Spinal cord (tissue), 10 donors: Measurements from ENCODE around the gene HEATR9. TPM values are rescaled to one million over a fixed set of nuclear protein-coding genes. Genes with fewer than 3 reads are reported as not detected.

Experiments used
- DNase-seq, 6 donors: peaks; one replicate each; pipeline versions ENCODE4 v3.0.0 to v3.0.0-alpha.2; 2013 to 2015; ENCODE audit warnings: low spot score in 6 of 6, low read depth in 4 of 6
- H3K27ac ChIP-seq: one replicate; pipeline ENCODE4 v1.5.1; 2013; ENCODE audit warnings: low read depth, low read length, control low read depth
- H3K27me3 ChIP-seq: one replicate; pipeline ENCODE4 v1.6.1; 2013; ENCODE audit warnings: low read length; ENCODE audit not compliant: control insufficient read depth, insufficient read depth
- H3K36me3 ChIP-seq: one replicate; pipeline ENCODE4 v1.6.1; 2013; ENCODE audit warnings: low read length; ENCODE audit not compliant: control insufficient read depth, insufficient read depth
- H3K4me1 ChIP-seq: one replicate; pipeline ENCODE4 v1.6.1; 2013; ENCODE audit warnings: low read length; ENCODE audit not compliant: control insufficient read depth, insufficient read depth
- H3K4me3 ChIP-seq: one replicate; pipeline ENCODE4 v1.5.1; 2013; ENCODE audit warnings: low read depth, low read length, control low read depth
- H3K9me3 ChIP-seq: one replicate; pipeline ENCODE4 v1.6.1; 2013; ENCODE audit warnings: low read length; ENCODE audit not compliant: control insufficient read depth, insufficient read depth
- WGBS: methylation state at CpG from one replicate; pipeline ENCODE4 v1.1.5; 2013; ENCODE audit warnings: missing lambda C conversion rate; ENCODE audit not compliant: insufficient coverage; 5-methylcytosine and 5-hydroxymethylcytosine counted together
- polyA plus RNA-seq, 2 donors: library from polyadenylated mRNA; unstranded; fragments of 120-200 nt; gene quantifications; one replicate each; pipeline ENCODE4 v1.2.1, GENCODE V29; 2013; ENCODE audit not compliant: insufficient read length in 2 of 2
- total RNA-seq, 2 donors: library from RNA; depleted of rRNA in 1 of 2; stranded (reverse); fragments of 120-200 nt in 1 of 2; fragments of >200 nt in 1 of 2; gene quantifications; one replicate each; pipeline versions ENCODE4 v1.2.3 to v1.2.4, GENCODE V29; 2013 to 2014
- donor health status: healthy.

Gene HEATR9
- total and polyA plus RNA-seq, 4 donors = 0.44 TPM; not detected in 3

DNA sequence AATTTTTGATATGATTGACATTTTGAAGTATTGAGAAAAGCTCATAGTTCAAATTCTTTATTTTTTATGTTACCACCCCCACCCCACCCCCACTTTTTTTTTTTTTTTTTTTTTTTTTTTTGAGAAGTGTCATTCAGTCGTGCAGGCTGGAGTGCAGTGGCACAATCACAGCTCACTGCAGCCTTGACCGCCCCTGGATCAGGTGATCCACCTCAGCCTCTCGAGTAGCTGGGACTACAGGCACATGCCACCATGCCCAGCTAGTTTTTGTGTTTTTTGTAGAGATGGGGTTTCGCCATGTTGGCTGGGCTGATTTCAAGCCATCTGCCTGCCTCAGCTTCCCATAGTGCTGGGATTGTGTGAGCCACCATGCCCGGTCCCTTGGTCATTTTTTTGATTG lies 52.0 kb downstream of the HEATR9 start:
- no peak for DNase-seq
- H3K9me3 ChIP-seq = no peaks in the 10 kb centered on the region
- peaks cover 9% of the 10 kb centered on the region for H3K36me3 ChIP-seq
- WGBS = 95% methylated on average over 2 of the region's 5 CpGs
- H3K27ac ChIP-seq = no peak overlapping the region
- peaks cover 3% of the 10 kb centered on the region for H3K4me1 ChIP-seq
- no peaks in the 10 kb centered on the region for H3K27me3 ChIP-seq
- H3K4me3 ChIP-seq = no peak overlapping the region

DNA sequence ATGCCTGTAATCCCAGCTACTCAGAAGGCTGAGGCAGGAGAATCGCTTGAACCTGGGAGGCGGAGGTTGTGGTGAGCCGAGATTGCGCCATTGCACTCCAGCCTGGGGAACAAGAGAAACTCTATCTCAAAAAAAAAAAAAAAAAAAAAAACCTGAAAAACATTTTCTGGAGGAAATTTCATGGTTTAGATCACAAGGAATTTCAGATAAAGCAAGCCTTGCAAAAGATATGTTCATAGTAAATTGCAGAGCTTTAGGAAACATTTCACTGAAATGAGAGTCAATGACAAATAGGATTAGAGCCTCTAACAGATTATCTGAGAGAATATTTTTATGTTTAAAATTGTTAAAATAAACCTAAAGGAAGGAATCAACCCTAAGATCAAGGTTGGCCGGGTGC lies 56.2 kb downstream of the HEATR9 start:
- Histone ChIP-seq H3K36me3 (no peaks in the 10 kb centered on the region), H3K4me3 (no peak overlapping the region), H3K27me3 (no peaks in the 10 kb centered on the region), H3K9me3 (no peaks in the 10 kb centered on the region), H3K27ac (no peak overlapping the region), H3K4me1 (peaks cover 6% of the 10 kb centered on the region)
- WGBS = 100% methylated on average over 1 of the region's 5 CpGs
- DNase-seq = no peak

DNA sequence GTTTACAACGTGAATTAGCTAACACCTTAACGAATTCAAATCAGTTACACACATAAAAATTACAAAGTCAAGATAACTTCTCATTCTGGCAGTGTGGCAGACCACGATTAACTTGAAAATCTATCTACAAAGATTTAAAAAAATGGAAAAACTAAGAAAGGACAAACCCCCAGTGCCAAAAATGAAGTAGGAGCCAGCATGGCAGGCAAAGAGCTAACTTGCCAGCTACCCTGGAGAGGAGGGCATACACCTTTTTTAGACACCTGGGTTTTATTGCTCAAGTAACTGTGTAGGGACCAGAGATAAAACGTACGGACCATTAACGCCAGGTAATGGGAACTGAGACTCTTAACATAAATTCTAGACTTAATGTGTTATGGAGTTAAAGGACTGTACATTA lies 56.9 kb downstream of the HEATR9 start:
- H3K27ac ChIP-seq = no peak overlapping the region
- H3K9me3 ChIP-seq = no peaks in the 10 kb centered on the region
- H3K4me1 ChIP-seq = peaks cover 6% of the 10 kb centered on the region
- DNase-seq = no peak
- H3K36me3 ChIP-seq = no peaks in the 10 kb centered on the region
- no peaks in the 10 kb centered on the region for H3K27me3 ChIP-seq
- WGBS = 70% methylated on average over 2 of the region's 6 CpGs
- H3K4me3 ChIP-seq = no peak overlapping the region

DNA sequence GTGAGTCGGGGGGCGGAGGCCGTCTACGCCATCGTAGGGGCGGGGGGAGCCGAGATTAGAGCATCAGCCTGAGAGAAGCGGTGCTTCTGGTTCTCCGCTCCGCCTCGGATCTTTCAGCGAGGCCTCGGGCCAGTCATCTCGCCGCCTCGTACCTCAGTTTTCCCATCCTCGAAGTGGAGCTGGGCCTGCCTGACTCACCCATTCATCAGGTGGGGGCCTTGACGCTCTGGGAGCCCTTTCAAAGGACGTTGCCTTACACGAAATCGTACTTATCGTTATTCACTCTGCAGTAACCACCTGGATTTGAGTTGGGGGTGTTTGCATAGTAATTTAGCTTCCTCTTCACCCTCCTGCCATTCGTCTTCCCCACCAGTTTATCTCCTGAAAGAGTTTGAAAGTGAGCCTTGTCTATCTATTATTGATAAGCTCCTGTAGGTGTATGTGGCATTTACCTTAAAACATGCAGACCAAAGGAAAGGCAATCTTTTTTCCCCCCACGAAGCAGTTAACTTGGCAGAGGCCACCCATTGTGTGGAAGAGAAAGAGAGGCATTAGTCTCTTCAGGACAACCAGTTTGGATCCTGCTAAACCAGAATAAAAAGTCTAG lies 58.7 kb downstream of the HEATR9 start:
- peak in 2 of 6 donors; percentile 30 to 37 for DNase-seq

DNA sequence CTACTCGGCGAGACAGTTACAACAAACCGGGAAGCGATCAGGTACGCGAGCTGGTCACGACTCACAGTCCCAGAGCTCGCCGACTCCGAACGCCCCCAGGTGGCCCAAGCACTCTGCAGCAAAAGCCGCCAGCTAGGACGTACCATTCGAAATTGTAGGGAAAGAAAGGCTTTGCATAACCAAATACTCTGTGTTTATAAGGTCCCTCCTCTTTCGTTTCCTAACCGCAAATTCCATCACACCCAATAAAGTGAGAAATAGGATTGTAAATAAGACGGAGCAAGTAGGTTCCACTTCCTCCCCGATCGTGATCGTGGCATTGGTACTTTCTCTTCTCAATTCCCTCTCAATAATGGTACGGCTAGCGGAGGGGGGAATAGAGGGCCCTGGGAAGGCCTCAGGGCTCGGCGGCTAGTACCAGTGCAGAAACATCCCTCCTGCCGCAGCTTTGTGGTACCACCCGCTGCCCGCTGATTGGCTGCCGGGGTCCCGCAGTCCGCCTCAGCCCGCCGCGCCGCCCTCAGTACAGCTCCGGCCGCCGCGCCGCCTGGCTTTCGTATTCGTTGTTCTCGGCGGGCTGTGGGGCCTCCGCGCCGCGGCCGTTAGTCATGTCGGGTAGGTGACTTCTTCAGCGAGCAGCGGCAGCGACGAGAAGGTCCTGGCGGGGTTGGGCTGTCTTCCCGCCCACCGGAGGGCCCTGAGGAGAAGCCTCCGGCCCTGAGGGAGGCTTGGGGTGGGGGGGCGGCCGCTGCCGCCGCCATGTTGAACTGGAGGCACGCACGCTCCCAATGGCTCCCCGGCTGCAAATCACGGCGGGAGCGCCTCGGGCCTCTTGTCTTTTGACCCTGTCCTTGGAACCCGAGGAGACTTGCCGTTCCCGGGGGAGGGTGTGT lies 59.5 kb downstream of the HEATR9 start, which contains the start of gene TAF15:
TSS of gene TAF15 (plus strand) at position 523 of the 893 bp plus-strand sequence. CDS start at position 609, 86 bp downstream.
- no peaks in the 10 kb centered on the region for H3K36me3 ChIP-seq
- peak; percentile 96 to 100 (median 98) for DNase-seq
- WGBS = under 1% methylated on average over 57 of the region's 71 CpGs
- peak within 1 kb of the TSS; percentile 94 for H3K4me3 ChIP-seq
- H3K9me3 ChIP-seq = no peaks in the 10 kb centered on the region
- H3K4me1 ChIP-seq = peaks cover 9% of the 10 kb centered on the region
- no peaks in the 10 kb centered on the region for H3K27me3 ChIP-seq
- peak within 1 kb of the TSS; percentile 98 for H3K27ac ChIP-seq

More for the DNA sequence above, 58.7 kb downstream of the HEATR9 start:
- Histone ChIP-seq H3K9me3 (no peaks in the 10 kb centered on the region), H3K27me3 (no peaks in the 10 kb centered on the region), H3K4me1 (peaks cover 6% of the 10 kb centered on the region), H3K4me3 (peak overlapping the region; percentile 94), H3K36me3 (no peaks in the 10 kb centered on the region), H3K27ac (peak overlapping the region; percentile 98)
- 0% methylated on average over 16 of the region's 24 CpGs for WGBS

DNA sequence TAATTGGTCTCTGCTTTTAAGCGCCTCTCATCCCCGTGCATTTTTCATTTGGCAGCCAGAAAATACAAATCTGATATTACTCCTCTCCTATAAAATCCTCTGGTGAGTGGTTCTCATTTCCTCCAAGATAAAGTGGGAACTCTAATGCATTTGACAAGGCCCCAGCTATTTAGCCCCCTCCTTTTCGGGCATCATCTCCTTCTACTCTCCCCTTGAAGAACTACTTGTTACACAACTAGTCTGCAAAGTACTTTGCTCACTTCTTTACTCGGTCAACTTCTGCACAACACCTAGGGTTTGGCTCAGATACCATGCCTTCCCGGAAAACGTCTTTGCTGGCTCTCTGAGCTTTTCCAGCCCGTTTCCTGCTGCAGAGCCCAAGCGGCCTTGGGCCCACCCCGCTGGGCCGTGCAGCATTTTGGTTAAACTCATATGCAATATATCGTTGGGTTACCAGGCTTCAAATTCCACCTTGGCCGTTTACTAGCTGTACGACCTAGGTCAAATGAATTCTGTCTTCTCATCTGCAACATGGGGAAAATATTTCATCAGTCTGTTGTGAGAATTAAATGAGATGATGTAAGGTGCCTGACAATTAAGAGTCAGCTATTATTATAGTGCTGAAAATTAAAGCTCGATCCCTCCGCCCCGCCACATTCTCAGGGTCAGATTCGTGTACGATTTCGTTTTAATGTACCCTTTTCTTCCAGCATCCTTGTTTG lies 60.3 kb downstream of the HEATR9 start:
- peak overlapping the region; percentile 90 for H3K27ac ChIP-seq
- H3K9me3 ChIP-seq = no peaks in the 10 kb centered on the region
- peak overlapping the region; percentile 94 for H3K4me3 ChIP-seq
- H3K27me3 ChIP-seq = no peaks in the 10 kb centered on the region
- WGBS = 39% methylated on average over 16 of the region's 19 CpGs
- no peaks in the 10 kb centered on the region for H3K36me3 ChIP-seq
- H3K4me1 ChIP-seq = peaks cover 11% of the 10 kb centered on the region
- peak in 1 of 6 donors; percentile 16 for DNase-seq

DNA sequence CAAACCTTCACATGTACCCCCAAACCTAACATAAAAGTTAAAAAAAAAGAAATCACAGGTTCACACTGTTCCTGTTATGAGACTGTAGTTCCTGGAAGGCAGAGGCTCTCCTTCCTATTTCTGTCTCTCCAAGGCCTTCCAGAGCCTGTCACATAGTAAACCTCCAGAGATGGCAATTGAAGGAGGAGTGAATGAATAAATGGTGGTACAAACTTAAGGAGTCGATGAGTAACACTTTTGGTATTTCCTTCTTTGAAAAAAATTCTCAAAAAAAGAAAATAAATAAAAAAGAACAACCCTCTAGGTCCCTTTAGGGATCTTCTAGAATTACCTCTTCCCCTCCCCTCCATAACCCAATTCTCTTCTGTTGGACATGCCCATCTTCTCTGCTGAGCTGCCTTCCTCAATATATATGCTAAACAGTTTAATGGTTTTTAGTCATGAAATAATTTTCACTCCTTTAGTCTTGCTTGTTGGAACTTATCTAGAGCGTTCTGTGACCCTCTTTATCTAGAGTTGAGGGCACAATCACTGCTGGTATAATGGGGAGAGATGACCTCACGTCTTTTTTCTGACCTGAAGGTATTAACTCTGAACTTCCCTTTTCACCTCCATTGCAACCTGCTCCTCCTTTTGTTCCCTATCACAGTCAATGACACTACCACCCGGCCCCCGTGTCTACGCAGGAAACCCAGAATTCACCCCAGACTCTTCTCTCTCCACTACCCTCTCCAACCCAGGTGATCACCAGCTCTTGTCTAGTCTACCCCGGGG lies 61.1 kb downstream of the HEATR9 start:
- Histone ChIP-seq H3K27ac (no peak overlapping the region), H3K4me1 (peaks cover 8% of the 10 kb centered on the region), H3K9me3 (no peaks in the 10 kb centered on the region), H3K36me3 (no peaks in the 10 kb centered on the region), H3K4me3 (no peak overlapping the region), H3K27me3 (no peaks in the 10 kb centered on the region)
- no peak for DNase-seq
- WGBS = 83% methylated on average over 4 of the region's 7 CpGs
